Activated CD4-positive, alpha-beta T cell treated with anti-CD3 and anti-CD28 coated beads, Interleukin-10, Interleukin-2, amounts not matched to agents 100 ng/mL and 50 ng/mL, durations not matched to agents 16 hours and 8 hours (primary cell): ENCODE results near the gene OSBPL6.
A peak's percentile ranks its signal among the peaks of the same experiment; 100 is the strongest.
"Not testable (repeated sequence)": the region's sequence is repeated elsewhere in the genome, so short reads cannot be mapped to it uniquely, and the experiment has no call there.

Experiments used
- DNase-seq: peaks from one replicate; pipeline ENCODE4 v3.0.0-alpha.2; 2020

Gene OSBPL6

DNA sequence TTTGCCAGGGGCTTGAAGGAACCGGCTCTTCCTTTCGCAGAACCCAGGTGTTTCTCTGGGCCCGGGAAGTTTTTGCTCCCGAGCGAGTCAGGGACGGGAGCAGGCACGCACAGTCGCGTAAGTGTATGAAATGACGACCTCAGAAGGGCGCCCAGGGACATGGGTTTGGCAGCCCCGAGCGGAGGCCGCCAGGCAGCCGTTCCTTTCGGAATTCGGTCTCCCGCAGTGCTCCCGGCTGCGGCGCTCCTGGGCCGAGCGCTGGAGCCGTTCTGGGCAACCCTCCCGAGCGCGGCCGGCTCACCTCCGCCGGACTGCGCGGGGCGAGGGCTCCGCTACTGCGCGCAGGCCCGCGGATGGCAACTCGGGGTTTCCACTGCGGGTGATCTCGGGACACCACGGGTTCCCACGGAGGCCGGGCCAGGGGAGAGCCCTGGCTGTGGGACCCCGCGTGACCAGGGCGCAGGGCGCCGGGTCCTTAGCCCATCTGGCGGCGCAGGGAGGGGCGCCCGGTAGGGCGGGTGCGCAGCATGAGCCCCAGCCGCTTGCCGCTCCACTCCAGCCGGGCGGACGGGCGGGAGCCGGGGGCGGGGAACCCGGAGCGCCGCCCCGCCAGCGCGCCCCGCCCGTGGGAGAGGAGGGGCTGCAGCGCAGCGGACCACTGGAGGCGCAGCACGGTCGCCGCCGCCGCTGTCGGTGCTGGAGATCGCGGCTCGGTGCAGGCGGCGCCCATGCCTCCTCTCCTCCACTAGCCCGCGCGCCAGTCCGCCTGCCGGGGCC lies at the start of gene OSBPL6:
Gene OSBPL6, plus strand, starts transcription at position 690 of the 777 bp plus-strand sequence. CDS start 111,673 bp downstream, outside the sequence.
- peak; percentile 76 for DNase-seq

DNA sequence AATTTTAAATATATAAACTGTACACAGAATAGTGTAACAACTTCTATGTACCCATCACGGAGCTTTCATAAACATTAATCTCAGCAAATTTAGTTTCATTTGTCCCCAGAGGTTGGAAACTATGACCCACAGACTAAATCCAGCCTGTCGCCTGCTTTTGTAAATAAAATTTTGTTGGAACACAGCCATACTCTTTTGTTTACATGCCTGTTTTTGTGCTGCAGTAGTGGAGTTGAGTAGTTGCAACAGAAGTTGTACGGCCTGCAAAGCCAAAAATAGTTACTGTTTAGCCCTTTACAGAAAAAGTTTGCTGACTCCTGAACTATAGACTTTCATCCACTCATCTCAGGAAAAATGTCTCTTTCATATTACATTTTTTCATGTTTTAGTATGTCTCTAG lies 42.3 kb upstream of the OSBPL6 start:
- no peak for DNase-seq

GRCh38 chr2:178152542-178152941 lies 41.8 kb upstream of the OSBPL6 start:
- DNase-seq = no peak

DNA sequence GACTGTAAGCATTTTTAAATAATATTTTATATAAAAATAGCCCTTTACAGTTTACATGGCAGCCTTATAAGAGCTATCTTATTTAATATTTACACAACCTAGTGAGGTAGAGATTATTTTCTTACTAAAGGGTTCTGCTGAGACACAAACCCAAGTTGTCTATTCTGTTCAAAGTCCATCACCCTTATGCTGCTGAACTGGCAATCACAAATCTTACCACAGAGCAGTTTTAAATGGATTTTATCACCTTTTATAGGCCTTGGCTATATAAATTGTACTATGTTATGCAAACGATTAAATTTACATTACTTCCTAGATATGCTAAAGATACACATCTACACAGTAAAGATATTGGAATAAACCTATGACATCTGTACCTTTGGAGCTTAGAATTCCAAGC lies 41.3 kb upstream of the OSBPL6 start:
- DNase-seq = no peak

DNA sequence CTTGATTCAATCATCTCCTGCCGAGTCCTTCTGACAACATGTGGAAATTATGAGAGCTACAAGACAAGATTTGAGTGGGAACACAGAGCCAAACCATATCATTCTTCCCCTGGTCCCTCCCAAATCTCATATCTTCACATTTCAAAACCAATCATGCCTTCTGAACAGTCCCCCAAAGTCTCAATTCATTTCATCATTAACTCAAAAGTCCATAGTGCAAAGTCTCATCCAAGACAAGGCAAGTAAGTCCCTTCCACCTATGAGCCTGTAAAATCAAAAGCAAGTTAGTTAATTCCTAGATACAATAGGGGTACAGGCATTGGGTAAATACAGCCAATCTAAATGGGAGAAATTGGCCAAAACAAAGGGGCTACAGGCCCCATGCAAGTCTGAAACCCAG lies 40.4 kb upstream of the OSBPL6 start:
- not testable (repeated sequence) for DNase-seq

DNA sequence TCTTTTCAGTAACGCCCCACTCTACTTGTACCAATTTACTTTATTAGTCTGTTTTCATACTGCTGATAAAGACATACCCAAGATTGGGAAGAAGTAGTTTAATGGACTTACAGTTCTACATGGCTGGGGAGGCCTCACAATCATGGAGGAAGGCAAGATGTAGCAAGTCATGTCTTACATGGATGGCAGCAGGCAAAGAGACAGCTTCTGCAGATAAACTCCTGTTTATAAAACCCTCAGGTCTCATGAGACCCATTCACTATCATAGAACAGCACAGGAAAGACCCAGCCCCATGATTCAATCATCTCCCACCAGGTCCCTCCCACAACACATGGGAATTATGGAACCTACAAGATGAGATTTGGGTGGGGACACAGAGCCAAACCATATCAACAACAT lies 38.8 kb upstream of the OSBPL6 start:
- DNase-seq = no peak

DNA sequence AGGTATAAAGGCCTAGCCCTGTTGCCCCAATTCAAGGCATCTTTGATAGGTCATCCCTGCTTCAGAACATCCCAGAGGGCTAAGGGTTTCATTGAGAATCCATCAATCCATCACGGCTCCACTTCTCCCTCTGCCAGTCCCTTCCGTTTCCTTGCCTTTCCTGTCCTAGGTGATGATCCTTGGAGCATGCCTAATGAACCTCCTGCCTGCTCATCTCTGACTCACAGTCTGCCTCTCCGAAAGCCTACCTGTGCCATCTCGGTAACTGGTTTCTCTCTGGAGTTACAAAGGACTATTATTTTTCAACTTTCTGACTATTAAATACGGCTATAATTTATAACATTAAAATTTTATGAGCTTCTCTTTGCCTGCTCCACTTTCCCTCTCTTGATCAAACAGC lies 36.7 kb upstream of the OSBPL6 start:
- no peak for DNase-seq

DNA sequence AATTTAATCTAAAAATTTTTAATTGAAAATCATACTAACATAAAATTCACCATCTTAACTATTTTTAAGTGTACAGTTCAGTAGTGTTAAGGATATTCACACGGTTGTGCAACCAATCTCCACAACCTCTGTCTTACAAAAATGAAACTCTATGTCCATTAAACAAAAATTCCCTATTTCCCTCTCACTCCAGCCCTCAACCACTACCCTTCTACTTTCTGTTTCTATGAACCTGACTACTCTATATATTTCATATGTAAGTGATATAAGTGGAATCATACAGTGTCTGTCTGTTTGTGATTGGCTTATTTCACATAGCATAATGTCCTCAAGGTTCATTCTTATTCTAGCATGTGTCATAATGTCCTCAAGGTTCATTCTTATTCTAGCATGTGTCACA lies 34.3 kb upstream of the OSBPL6 start:
- no peak for DNase-seq

GRCh38 chr2:178160601-178161000 lies 33.7 kb upstream of the OSBPL6 start:
- DNase-seq = no peak

- peak; percentile 2 for DNase-seq
Measured at GRCh38 chr2:178163395-178163794, 30.9 kb upstream of the OSBPL6 start.

GRCh38 chr2:178163911-178164310 lies 30.4 kb upstream of the OSBPL6 start:
- DNase-seq = no peak

- no peak for DNase-seq
Measured at GRCh38 chr2:178173657-178174056, 20.7 kb upstream of the OSBPL6 start.

- DNase-seq = no peak
Measured at GRCh38 chr2:178177066-178177679, 17.1 kb upstream of the OSBPL6 start.

GRCh38 chr2:178180648-178181047 lies 13.7 kb upstream of the OSBPL6 start:
- DNase-seq = not testable (repeated sequence)

- no peak for DNase-seq
Measured at GRCh38 chr2:178187861-178188260, 6.5 kb upstream of the OSBPL6 start.

GRCh38 chr2:178188466-178188865 lies 5.8 kb upstream of the OSBPL6 start:
- no peak for DNase-seq

GRCh38 chr2:178191004-178191508 lies 3.3 kb upstream of the OSBPL6 start:
- DNase-seq = peak; percentile 17

- DNase-seq = no peak
Measured at GRCh38 chr2:178191511-178191910, 2.8 kb upstream of the OSBPL6 start.

GRCh38 chr2:178193496-178193822 lies 853 bp upstream of the OSBPL6 start:
- no peak for DNase-seq

- DNase-seq = peak; percentile 14
Measured at GRCh38 chr2:178194600-178195389, 483 bp downstream of the OSBPL6 start.

GRCh38 chr2:178195390-178196166 lies 1.3 kb downstream of the OSBPL6 start:
- no peak for DNase-seq

- DNase-seq = no peak
Measured at GRCh38 chr2:178197791-178198190, 3.5 kb downstream of the OSBPL6 start.

DNA sequence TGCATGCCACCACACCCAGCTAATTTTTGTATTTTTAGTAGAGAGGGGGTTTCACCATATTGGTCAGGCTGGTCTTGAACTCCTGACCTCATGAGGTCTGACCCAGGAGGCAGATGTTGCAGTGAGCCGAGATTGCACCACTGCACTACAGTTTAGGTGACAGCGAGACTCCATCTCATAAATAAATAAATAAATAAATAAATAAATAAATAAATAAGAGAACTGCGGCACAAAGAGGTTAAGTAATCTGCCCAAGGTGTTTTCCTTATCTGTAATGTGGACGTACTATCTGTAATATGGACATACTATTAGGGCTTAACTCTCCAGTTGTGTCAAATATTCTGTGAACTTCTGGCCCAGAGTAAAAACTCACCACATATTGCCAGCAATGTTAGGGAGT lies 4.1 kb downstream of the OSBPL6 start:
- not testable (repeated sequence) for DNase-seq
